COR-L47 (cell line): ENCODE results near the gene KCNQ1.

Source experiments
- DNase-seq: peaks from one replicate; lab custom pipeline; 2025; lab: John Stamatoyannopoulos, UW

Gene KCNQ1

GRCh38 chr11:2570211-2570811, 125.5 kb downstream of the KCNQ1 start:
- no peak for DNase-seq

GRCh38 chr11:2570841-2571597, 126.2 kb downstream of the KCNQ1 start:
- DNase-seq: no peak

- DNase-seq: no peak
These were observed 126.9 kb downstream of the KCNQ1 start for GRCh38 chr11:2571598-2572281.

GRCh38 chr11:2572491-2573239, 127.9 kb downstream of the KCNQ1 start:
- no peak for DNase-seq

- DNase-seq: no peak
These were observed 128.6 kb downstream of the KCNQ1 start for GRCh38 chr11:2573240-2574042.

GRCh38 chr11:2574043-2574552, 129.3 kb downstream of the KCNQ1 start:
- DNase-seq: no peak

GRCh38 chr11:2574553-2575535, 130.0 kb downstream of the KCNQ1 start:
- peak; percentile 50 for DNase-seq

GRCh38 chr11:2575591-2576051, 130.8 kb downstream of the KCNQ1 start:
- no peak for DNase-seq

GRCh38 chr11:2576111-2576510, 131.3 kb downstream of the KCNQ1 start:
- DNase-seq: no peak

GRCh38 chr11:2576549-2576948, 131.7 kb downstream of the KCNQ1 start:
- DNase-seq: no peak

- DNase-seq: no peak
These were observed 132.5 kb downstream of the KCNQ1 start for GRCh38 chr11:2577031-2577990.

- no peak for DNase-seq
These were observed 133.5 kb downstream of the KCNQ1 start for GRCh38 chr11:2577991-2578928.

- DNase-seq: no peak
These were observed 134.1 kb downstream of the KCNQ1 start for GRCh38 chr11:2578929-2579270.

- no peak for DNase-seq
These were observed 134.7 kb downstream of the KCNQ1 start for GRCh38 chr11:2579315-2580060.

- DNase-seq: no peak
These were observed 135.2 kb downstream of the KCNQ1 start for GRCh38 chr11:2580061-2580421.

GRCh38 chr11:2580571-2581001, 135.8 kb downstream of the KCNQ1 start:
- no peak for DNase-seq
